ENCODE measurements around the gene ZC3HAV1L. TPM values are rescaled to one million over a fixed set of nuclear protein-coding genes. Genes with fewer than 3 reads are reported as not detected.
A peak's percentile ranks its signal among the peaks of the same experiment; 100 is the strongest.
"Not testable (repeated sequence)": the region's sequence is repeated elsewhere in the genome, so short reads cannot be mapped to it uniquely, and the experiment has no call there.

ZC3HAV1L gene
- total and polyA plus RNA-seq, 5 experiments from 2014 or later = 0.23 to 0.36 (median 0.26) TPM; not detected in 2

GRCh38 chr7:139072796-139073195, 37.0 kb upstream of the ZC3HAV1L start:
- DNase-seq (no peak), ATAC-seq (no peak)
- peak overlapping the region; percentile 25 to 82 (median 68) for H3K4me3 Mint-ChIP-seq
- peaks cover 3 to 91% (median 39%) of the 10 kb centered on the region in 3 donors for H3K36me3 Mint-ChIP-seq
- no peaks in the 10 kb centered on the region for H3K9me3 Mint-ChIP-seq
- peaks cover 14 to 74% (median 60%) of the 10 kb centered on the region in 4 donors for H3K4me1 Mint-ChIP-seq
- POLR2A ChIA-PET = interaction anchor here (0.8 to 2.1 kb wide), 9 partner anchors 8 to 56 kb away, joined by 3 to 9 read pairs (median 6); no protein-coding TSS in a partner anchor
- H3K27me3 Mint-ChIP-seq = no peaks in the 10 kb centered on the region
- H3K27ac Mint-ChIP-seq = peak overlapping the region; percentile 77 to 94 (median 89)

GRCh38 chr7:139071680-139072079, 35.8 kb upstream of the ZC3HAV1L start:
- H3K9me3 Mint-ChIP-seq = no peaks in the 10 kb centered on the region

GRCh38 chr7:139068544-139069399, 32.9 kb upstream of the ZC3HAV1L start:
- H3K9me3 Mint-ChIP-seq = no peaks in the 10 kb centered on the region
- DNase-seq (peak in 3 of 10 donors; percentile 35 to 39 (median 36)), ATAC-seq (peak; percentile 58 to 75)
- peak overlapping the region; percentile 14 to 91 (median 74) for H3K27ac Mint-ChIP-seq
- H3K36me3 Mint-ChIP-seq = peaks cover 3 to 97% (median 54%) of the 10 kb centered on the region in 3 donors
- H3K4me1 Mint-ChIP-seq = peaks cover 23 to 78% (median 64%) of the 10 kb centered on the region in 4 donors
- H3K27me3 Mint-ChIP-seq = no peaks in the 10 kb centered on the region
- POLR2A ChIA-PET = interaction anchor here (0.5 to 1.6 kb wide), 8 partner anchors 9 to 182 kb away, joined by 3 to 4 read pairs (median 3); no protein-coding TSS in a partner anchor
- H3K4me3 Mint-ChIP-seq = peak overlapping the region in 1 of 10 donors; percentile 29

More at GRCh38 chr7:139071680-139072079, 35.8 kb upstream of the ZC3HAV1L start:
- peak; percentile 55 to 56 for ATAC-seq
- POLR2A ChIA-PET = interaction anchor here (0.5 to 2.1 kb wide), 9 partner anchors 9 to 210 kb away, joined by 3 to 8 read pairs (median 5); no protein-coding TSS in a partner anchor
- H3K27me3 Mint-ChIP-seq = no peaks in the 10 kb centered on the region
- peak overlapping the region; percentile 25 to 77 (median 68) for H3K4me3 Mint-ChIP-seq
- DNase-seq = peak in 2 of 10 donors; percentile 43 to 50
- peaks cover 14 to 71% (median 58%) of the 10 kb centered on the region in 4 donors for H3K4me1 Mint-ChIP-seq
- H3K36me3 Mint-ChIP-seq = peaks cover 3 to 91% (median 40%) of the 10 kb centered on the region in 3 donors
- H3K27ac Mint-ChIP-seq = peak overlapping the region; percentile 77 to 94 (median 89)

- DNase-seq = no peak
- Mint-ChIP-seq H3K4me1 (peaks cover 28 to 73% (median 62%) of the 10 kb centered on the region in 4 donors), H3K36me3 (peaks cover 3 to 97% (median 45%) of the 10 kb centered on the region in 3 donors), H3K9me3 (no peaks in the 10 kb centered on the region), H3K27me3 (no peaks in the 10 kb centered on the region), H3K4me3 (no peak overlapping the region), H3K27ac (peak overlapping the region; percentile 19 to 89 (median 62))
- POLR2A ChIA-PET = interaction anchor here (1.0 to 1.6 kb wide), 3 partner anchors 9 to 44 kb away, joined by 3 to 5 read pairs (median 3); no protein-coding TSS in a partner anchor
- ATAC-seq = no peak
These were observed 30.5 kb upstream of the ZC3HAV1L start for GRCh38 chr7:139066315-139066714.

- Mint-ChIP-seq H3K9me3 (no peaks in the 10 kb centered on the region), H3K4me1 (peaks cover 29 to 79% (median 70%) of the 10 kb centered on the region in 4 donors), H3K36me3 (peaks cover 5 to 97% (median 49%) of the 10 kb centered on the region in 3 donors), H3K4me3 (no peak overlapping the region), H3K27me3 (no peaks in the 10 kb centered on the region), H3K27ac (peak overlapping the region in 7 of 10 donors; percentile 31 to 89 (median 65))
- POLR2A ChIA-PET = interaction anchor here (0.6 to 0.8 kb wide), 3 partner anchors 9 to 23 kb away, joined by 3 to 4 read pairs (median 3); no protein-coding TSS in a partner anchor
- DNase-seq (no peak), ATAC-seq (no peak)
These were observed 29.5 kb upstream of the ZC3HAV1L start for GRCh38 chr7:139065323-139065722.

GRCh38 chr7:139061416-139061815, 25.6 kb upstream of the ZC3HAV1L start:
- ATAC-seq (no peak), DNase-seq (no peak)
- Mint-ChIP-seq H3K4me1 (peaks cover 28 to 66% (median 64%) of the 10 kb centered on the region in 4 donors), H3K4me3 (peak overlapping the region in 1 of 10 donors; percentile 42), H3K27me3 (no peaks in the 10 kb centered on the region), H3K9me3 (no peaks in the 10 kb centered on the region), H3K27ac (peak overlapping the region in 9 of 10 donors; percentile 12 to 93 (median 80)), H3K36me3 (peaks cover 5 to 93% (median 39%) of the 10 kb centered on the region in 3 donors)
- POLR2A ChIA-PET = interaction anchor here (2.0 kb wide), 1 partner anchor 175 kb away, joined by 5 read pairs; no protein-coding TSS in a partner anchor

- POLR2A ChIA-PET = interaction anchor here (2.0 kb wide), 1 partner anchor 174 kb away, joined by 5 read pairs; no protein-coding TSS in a partner anchor
- peaks cover 25 to 66% (median 62%) of the 10 kb centered on the region in 4 donors for H3K4me1 Mint-ChIP-seq
- no peak for DNase-seq
- peak overlapping the region; percentile 41 to 93 (median 82) for H3K27ac Mint-ChIP-seq
- H3K9me3 Mint-ChIP-seq = no peaks in the 10 kb centered on the region
- peak overlapping the region in 2 of 10 donors; percentile 23 to 42 for H3K4me3 Mint-ChIP-seq
- peaks cover 5 to 94% (median 34%) of the 10 kb centered on the region in 3 donors for H3K36me3 Mint-ChIP-seq
- ATAC-seq = no peak
- no peaks in the 10 kb centered on the region for H3K27me3 Mint-ChIP-seq
These were observed 24.9 kb upstream of the ZC3HAV1L start for GRCh38 chr7:139060695-139061237.

- ATAC-seq (no peak), DNase-seq (no peak)
- POLR2A ChIA-PET = interaction anchor here (0.8 to 2.0 kb wide), 5 partner anchors 8 to 173 kb away, joined by 3 to 11 read pairs (median 3); no protein-coding TSS in a partner anchor
- peak overlapping the region in 2 of 10 donors; percentile 5 to 38 for H3K4me3 Mint-ChIP-seq
- H3K27me3 Mint-ChIP-seq = no peaks in the 10 kb centered on the region
- H3K36me3 Mint-ChIP-seq = peaks cover 5 to 94% (median 29%) of the 10 kb centered on the region in 3 donors
- H3K9me3 Mint-ChIP-seq = no peaks in the 10 kb centered on the region
- peak overlapping the region; percentile 41 to 93 (median 82) for H3K27ac Mint-ChIP-seq
- peaks cover 20 to 63% (median 54%) of the 10 kb centered on the region in 4 donors for H3K4me1 Mint-ChIP-seq
These were observed 24.1 kb upstream of the ZC3HAV1L start for GRCh38 chr7:139059905-139060304.

GRCh38 chr7:139058943-139059342, 23.1 kb upstream of the ZC3HAV1L start:
- POLR2A ChIA-PET = interaction anchor here (1.0 to 1.6 kb wide), 4 partner anchors 9 to 37 kb away, joined by 3 to 11 read pairs (median 4); no protein-coding TSS in a partner anchor
- Mint-ChIP-seq H3K9me3 (no peaks in the 10 kb centered on the region), H3K27me3 (no peaks in the 10 kb centered on the region), H3K36me3 (peaks cover 5 to 94% (median 22%) of the 10 kb centered on the region in 3 donors), H3K4me1 (peaks cover 17 to 55% (median 45%) of the 10 kb centered on the region in 4 donors), H3K4me3 (no peak overlapping the region), H3K27ac (peak overlapping the region in 8 of 10 donors; percentile 40 to 88 (median 76))
- no peak for ATAC-seq
- no peak for DNase-seq

GRCh38 chr7:139055674-139056073, 19.8 kb upstream of the ZC3HAV1L start:
- no peak for ATAC-seq
- DNase-seq = no peak
- H3K36me3 Mint-ChIP-seq = peaks cover 12 to 93% (median 23%) of the 10 kb centered on the region in 3 donors
- H3K27ac Mint-ChIP-seq = peak overlapping the region in 8 of 10 donors; percentile 0 to 85 (median 76)
- no peaks in the 10 kb centered on the region for H3K9me3 Mint-ChIP-seq
- no peaks in the 10 kb centered on the region for H3K27me3 Mint-ChIP-seq
- H3K4me3 Mint-ChIP-seq = no peak overlapping the region
- POLR2A ChIA-PET = interaction anchor here (0.6 to 0.7 kb wide), 2 partner anchors 14 to 24 kb away, joined by 3 read pairs; no protein-coding TSS in a partner anchor
- peaks cover 5 to 30% (median 22%) of the 10 kb centered on the region in 4 donors for H3K4me1 Mint-ChIP-seq

- POLR2A ChIA-PET = interaction anchor here (1.1 to 1.8 kb wide), 3 partner anchors 11 to 41 kb away, joined by 3 to 5 read pairs (median 3); no protein-coding TSS in a partner anchor
- H3K4me3 Mint-ChIP-seq, DNase-seq, H3K27me3 Mint-ChIP-seq, ATAC-seq, H3K9me3 Mint-ChIP-seq: not testable (repeated sequence)
- peaks cover 7 to 93% (median 20%) of the 10 kb centered on the region in 3 donors for H3K36me3 Mint-ChIP-seq
- peak overlapping the region in 7 of 10 donors; percentile 11 to 71 (median 34) for H3K27ac Mint-ChIP-seq
- peaks cover 2 to 23% (median 13%) of the 10 kb centered on the region in 4 donors for H3K4me1 Mint-ChIP-seq
These were observed 18.8 kb upstream of the ZC3HAV1L start for GRCh38 chr7:139054656-139055055.

Measured in naive thymus-derived CD8-positive, alpha-beta T cell (primary cell).